ENCODE measurements around the gene YRDC.
"Not testable (repeated sequence)": the region's sequence is repeated elsewhere in the genome, so short reads cannot be mapped to it uniquely, and the experiment has no call there.

YRDC gene

GRCh38 chr1:37821481-37821880 lies 13.5 kb upstream of the YRDC start:
- no peak for DNase-seq

GRCh38 chr1:37817481-37817880 lies 9.5 kb upstream of the YRDC start:
- DNase-seq = no peak

- no peak for DNase-seq
These were observed 6.2 kb upstream of the YRDC start for GRCh38 chr1:37814252-37814651.

GRCh38 chr1:37813529-37814145 lies 5.6 kb upstream of the YRDC start:
- no peak for DNase-seq

- peak; percentile 65 for DNase-seq
These were observed 3.1 kb upstream of the YRDC start for GRCh38 chr1:37811027-37811655.

- no peak for DNase-seq
These were observed 1.9 kb upstream of the YRDC start for GRCh38 chr1:37809942-37810341.

GRCh38 chr1:37808369-37809319 lies 636 bp upstream of the YRDC start:
- DNase-seq = no peak

- DNase-seq = no peak
These were observed 821 bp downstream of the YRDC start for GRCh38 chr1:37807220-37807554.

- no peak for DNase-seq
These were observed 5.6 kb downstream of the YRDC start for GRCh38 chr1:37802439-37802838.

GRCh38 chr1:37797750-37798345 lies 10.2 kb downstream of the YRDC start:
- peak; percentile 27 for DNase-seq

- peak; percentile 53 for DNase-seq
These were observed 12.5 kb downstream of the YRDC start for GRCh38 chr1:37795340-37796125.

- no peak for DNase-seq
These were observed 13.4 kb downstream of the YRDC start for GRCh38 chr1:37794372-37795339.

GRCh38 chr1:37793773-37794371 lies 14.1 kb downstream of the YRDC start, which contains the start of gene MANEAL:
Gene MANEAL (plus strand): TSS chr1:37793847. CDS start chr1:37794183, 336 bp downstream.
- peak; percentile 57 for DNase-seq

GRCh38 chr1:37792943-37793686 lies 14.9 kb downstream of the YRDC start:
- DNase-seq = no peak

- no peak for DNase-seq
These were observed 25.5 kb downstream of the YRDC start for GRCh38 chr1:37782491-37782890.

GRCh38 chr1:37778654-37779053 lies 29.4 kb downstream of the YRDC start:
- no peak for DNase-seq

GRCh38 chr1:37776946-37777516 lies 31.0 kb downstream of the YRDC start:
- no peak for DNase-seq

GRCh38 chr1:37771440-37771839 lies 36.6 kb downstream of the YRDC start:
- not testable (repeated sequence) for DNase-seq

GRCh38 chr1:37767488-37767887 lies 40.5 kb downstream of the YRDC start:
- DNase-seq = no peak

Data from MV-4-11 (cell line).